A549 (cell line): ENCODE measurements around the gene RAPH1. TPM values are rescaled to one million over a fixed set of nuclear protein-coding genes. Genes with fewer than 3 reads are reported as not detected.

ENCODE experiments used
- ATAC-seq, 2 experiments: fragments of 200-7000 bp in 1 of 2; fragments of >200 bp in 1 of 2; cut with Nextera tagmentation in 1 of 2; cut with Tn5 transposase in 1 of 2; 3 replicates each; pipeline versions ENCODE4 v1.8.0 to v1.9.1; 2018 to 2020; ENCODE audit warnings: mild to moderate bottlenecking in 1 of 2, moderate library complexity in 1 of 2
- CTCF ChIA-PET: fragments of 300-600 bp; sonication (Branson Sonifier 250); formaldehyde crosslinking; extraction: SDS; loops from one replicate; lab custom pipeline; 2021; ENCODE audit warnings: antibody characterized with exemption, inconsistent platforms; lab: Yijun Ruan, JAX
- POLR2A ChIA-PET: fragments of 350-600 bp; formaldehyde crosslinking; extraction: SDS; loops from one replicate; lab custom pipeline; 2021; ENCODE audit warnings: antibody characterized with exemption, inconsistent platforms; lab: Yijun Ruan, JAX
- DNase-seq, 2 experiments: peaks; one replicate each; pipeline versions ENCODE4 v3.0.0 to v3.0.0-alpha.2; 2011 to 2016; ENCODE audit warnings: low read depth in 1 of 2, low spot score in 1 of 2
- FAIRE-seq: peaks from 2 replicates; lab custom pipeline; 2011; peaks lifted over from hg19 to GRCh38; lab: Jason Lieb, UNC
- H3K27ac ChIP-seq, 2 experiments: fragments of >200 bp; sonication (Bioruptor Twin); formaldehyde crosslinking; 3 replicates each; pipeline ENCODE4 v1.5.1; 2016 to 2017
- H3K4me1 ChIP-seq: fragments of >200 bp; sonication (Bioruptor Twin); formaldehyde crosslinking; 3 replicates; pipeline ENCODE4 v1.6.1; 2016
- H3K4me2 ChIP-seq: fragments of >200 bp; sonication (Bioruptor Twin); formaldehyde crosslinking; 3 replicates; pipeline ENCODE4 v1.6.1; 2016
- H3K4me3 ChIP-seq: fragments of >200 bp; sonication (Bioruptor Twin); formaldehyde crosslinking; 3 replicates; pipeline ENCODE4 v1.5.1; 2016
- H3K9me3 ChIP-seq: fragments of >200 bp; sonication (Bioruptor Twin); formaldehyde crosslinking; 3 replicates; pipeline ENCODE4 v1.6.1; 2016
- CBX8 ChIP-seq: fragments of 200-600 bp; sonication (generic); IDR thresholded peaks from 2 replicates; pipeline ENCODE4 v1.6.1; 2016
- CEBPB ChIP-seq, 2 experiments: fragments of >200 bp in 1 of 2; sonication (Bioruptor Twin) in 1 of 2; formaldehyde crosslinking in 1 of 2; IDR thresholded peaks; 2 replicates each; pipeline ENCODE4 v1.6.1; 2012 to 2016
- EHMT2 ChIP-seq: fragments of 200-600 bp; sonication (generic); IDR thresholded peaks from 2 replicates; pipeline ENCODE4 v1.6.1; 2016; ENCODE audit warnings: antibody characterized with exemption, low read depth, mild to moderate bottlenecking, moderate library complexity
- EP300 ChIP-seq, 2 experiments: fragments of >200 bp; sonication (Bioruptor Twin); formaldehyde crosslinking; IDR thresholded peaks; 2 replicates in 1 of 2; 3 replicates in 1 of 2; pipeline ENCODE4 v1.6.1; 2016 to 2017
- FOSL2 ChIP-seq, 2 experiments: fragments of 450-650 bp in 1 of 2; fragments of >200 bp in 1 of 2; sonication (Bioruptor Twin) in 1 of 2; formaldehyde crosslinking; IDR thresholded peaks; 2 replicates each; pipeline versions ENCODE4 v1.5.0 to v1.6.1; 2016 to 2020; ENCODE audit warnings: mild to moderate bottlenecking in 1 of 2, moderate library complexity in 1 of 2
- FOXS1 ChIP-seq: fragments of 250-450 bp; sonication (Bioruptor Pico); IDR thresholded peaks from 2 replicates; pipeline ENCODE4 v1.5.0; 2020; ENCODE audit warnings: mild to moderate bottlenecking, moderate library complexity
- HES2 ChIP-seq: fragments of >200 bp; sonication (Bioruptor Twin); formaldehyde crosslinking; IDR thresholded peaks from 2 replicates; pipeline ENCODE4 v1.6.1; 2016
- HOXA7 ChIP-seq: fragments of 250-450 bp; sonication (Bioruptor Pico); IDR thresholded peaks from 2 replicates; pipeline ENCODE4 v1.5.0; 2020; ENCODE audit warnings: mild to moderate bottlenecking, moderate library complexity
- HOXB5 ChIP-seq: fragments of 250-450 bp; sonication (Bioruptor Pico); IDR thresholded peaks from 2 replicates; pipeline ENCODE4 v1.5.0; 2020; ENCODE audit warnings: mild to moderate bottlenecking, moderate library complexity
- JUNB ChIP-seq: fragments of >200 bp; sonication (Bioruptor Twin); formaldehyde crosslinking; IDR thresholded peaks from 2 replicates; pipeline ENCODE4 v1.6.1; 2016
- KDM1A ChIP-seq: fragments of 200-600 bp; sonication (generic); IDR thresholded peaks from 2 replicates; pipeline ENCODE4 v1.6.1; 2016; ENCODE audit warnings: low read depth, mild to moderate bottlenecking
- KDM5A ChIP-seq: fragments of 200-600 bp; sonication (generic); IDR thresholded peaks from 2 replicates; pipeline ENCODE4 v1.6.1; 2016; ENCODE audit warnings: antibody characterized with exemption, mild to moderate bottlenecking
- MAFK ChIP-seq: fragments of 450-650 bp; IDR thresholded peaks from 2 replicates; pipeline ENCODE4 v1.6.1; 2014; ENCODE audit not compliant: partially characterized antibody
- MAX ChIP-seq: IDR thresholded peaks from 2 replicates; pipeline ENCODE4 v1.6.1; 2012
- MAZ ChIP-seq: fragments of 150-350 bp; IDR thresholded peaks from 2 replicates; pipeline ENCODE4 v1.6.1; 2014; ENCODE audit warnings: antibody characterized with exemption, low read depth, low read length, borderline replicate concordance
- MYC ChIP-seq: IDR thresholded peaks from 2 replicates; pipeline ENCODE4 v1.6.1; 2012; ENCODE audit warnings: mild to moderate bottlenecking, inconsistent platforms, low read length, improper control_type of control experiment, borderline replicate concordance
- PHF8 ChIP-seq: fragments of 200-600 bp; sonication (generic); IDR thresholded peaks from 2 replicates; pipeline ENCODE4 v1.6.1; 2016; ENCODE audit warnings: low read depth, mild to moderate bottlenecking, antibody characterized with exemption, moderate library complexity, borderline replicate concordance
- POLR2AphosphoS2 ChIP-seq: conservative IDR thresholded peaks from 2 replicates; pipeline ENCODE4 v1.6.1; 2012; ENCODE audit warnings: low read length, improper control_type of control experiment, inconsistent platforms
- RAD21 ChIP-seq, 2 experiments: fragments of >200 bp in 1 of 2; sonication (Bioruptor Twin) in 1 of 2; formaldehyde crosslinking in 1 of 2; IDR thresholded peaks in 1 of 2; conservative IDR thresholded peaks in 1 of 2; 2 replicates in 1 of 2; 3 replicates in 1 of 2; pipeline ENCODE4 v1.6.1; 2012 to 2018; ENCODE audit warnings: inconsistent platforms in 1 of 2
- RCOR1 ChIP-seq: fragments of 150-350 bp; IDR thresholded peaks from 2 replicates; pipeline ENCODE4 v1.6.1; 2014; ENCODE audit warnings: antibody characterized with exemption, low read length, low read depth
- REST ChIP-seq: fragments of 200-600 bp; sonication (generic); IDR thresholded peaks from 2 replicates; pipeline ENCODE4 v1.6.1; 2016; ENCODE audit warnings: antibody characterized with exemption, mild to moderate bottlenecking, moderate library complexity
- RFX5 ChIP-seq: fragments of 450-650 bp; IDR thresholded peaks from 2 replicates; pipeline ENCODE4 v1.7.1; 2014; ENCODE audit warnings: antibody characterized with exemption, mild to moderate bottlenecking, moderate library complexity
- SREBF2 ChIP-seq: fragments of 450-650 bp; IDR thresholded peaks from 2 replicates; pipeline ENCODE4 v1.6.1; 2014; ENCODE audit warnings: mild to moderate bottlenecking, moderate library complexity
- WGBS: methylation state at CpG from one replicate; pipeline ENCODE4 v1.1.6; 2017; ENCODE audit errors: missing lambda C conversion rate; 5-methylcytosine and 5-hydroxymethylcytosine counted together
- polyA plus RNA-seq, 4 experiments: library from polyadenylated mRNA; depleted of rRNA in 3 of 4; stranded (reverse); fragments of >200 nt; fragmentation: RNase III in 1 of 4; extraction: RNeasy Plus Mini Kit Qiagen cat#74134 plus additional on column Dnase treatment in 1 of 4; gene quantifications; 2 replicates in 3 of 4; 3 replicates in 1 of 4; pipeline ENCODE4 v1.2.3, GENCODE V29; 2011 to 2017
- TF ChIP-seq, protein P1 (sequence below): fragments of 450-650 bp; IDR thresholded peaks from 2 replicates; pipeline ENCODE4 v1.6.1; 2014; ENCODE audit warnings: antibody characterized with exemption

RAPH1 gene
- polyA plus RNA-seq, 2 of the 4 experiments (the other 2 are of a cell fraction): 6.3 to 7.3 TPM

DNA sequence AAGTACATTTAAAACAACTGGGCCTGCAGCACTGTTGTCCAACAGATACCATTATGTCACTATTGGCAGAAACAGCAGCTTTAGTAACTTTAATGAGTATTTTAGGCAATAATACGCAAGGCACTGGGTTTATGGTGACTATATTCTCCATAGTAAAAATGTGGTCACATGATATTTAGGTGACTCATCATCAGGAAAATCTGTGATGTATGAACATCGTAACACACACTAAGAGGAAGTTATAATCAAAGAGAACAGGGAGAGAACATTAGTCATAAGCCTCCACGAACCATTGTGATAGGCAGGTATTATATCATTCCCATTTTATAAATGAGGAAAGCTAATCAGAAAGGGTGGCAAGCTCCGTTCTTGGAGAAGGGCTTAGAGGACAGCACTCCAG is 36.9 kb downstream of the RAPH1 start:
- ATAC-seq: peak; percentile 90 to 94
- peak; percentile 7 for FAIRE-seq
- peak overlapping the region; percentile 69 for H3K4me2 ChIP-seq
- H3K4me3 ChIP-seq: no peak overlapping the region
- ChIA-PET POLR2A (interaction anchor here (0.6 kb wide), 1 partner anchor 36 kb away, joined by 3 read pairs; no protein-coding TSS in a partner anchor), CTCF (interaction anchor here (1.0 kb wide), 1 partner anchor 26 kb away, joined by 3 read pairs; no protein-coding TSS in a partner anchor)
- peak overlapping the region; percentile 51 to 63; a peak in 4 of 6 replicates for H3K27ac ChIP-seq
- WGBS: 22% methylated on average over 4 of the region's 4 CpGs
- H3K4me1 ChIP-seq: peaks cover 21% of the 10 kb centered on the region
- H3K9me3 ChIP-seq: no peaks in the 10 kb centered on the region
- DNase-seq: peak; percentile 47 to 74
- TF ChIP-seq MAFK (peak; percentile 21), FOSL2 (IDR thresholded peaks at IDR 0.05) (peak; percentile 57), FOSL2 (CRISPR knock-in tag; IDR thresholded peaks at IDR 0.05) (peak; percentile 98), MAZ (no peak), CEBPB (IDR thresholded peaks at IDR 0.05) (no peak), EHMT2 (no peak), JUNB (peak; percentile 28; the same call in 1 of the 2 replicates)
- TF ChIP-seq, protein P1, sequence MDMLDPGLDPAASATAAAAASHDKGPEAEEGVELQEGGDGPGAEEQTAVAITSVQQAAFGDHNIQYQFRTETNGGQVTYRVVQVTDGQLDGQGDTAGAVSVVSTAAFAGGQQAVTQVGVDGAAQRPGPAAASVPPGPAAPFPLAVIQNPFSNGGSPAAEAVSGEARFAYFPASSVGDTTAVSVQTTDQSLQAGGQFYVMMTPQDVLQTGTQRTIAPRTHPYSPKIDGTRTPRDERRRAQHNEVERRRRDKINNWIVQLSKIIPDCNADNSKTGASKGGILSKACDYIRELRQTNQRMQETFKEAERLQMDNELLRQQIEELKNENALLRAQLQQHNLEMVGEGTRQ: peak; percentile 65
- TF ChIP-seq, all 56 proteins: peak for 4

DNA sequence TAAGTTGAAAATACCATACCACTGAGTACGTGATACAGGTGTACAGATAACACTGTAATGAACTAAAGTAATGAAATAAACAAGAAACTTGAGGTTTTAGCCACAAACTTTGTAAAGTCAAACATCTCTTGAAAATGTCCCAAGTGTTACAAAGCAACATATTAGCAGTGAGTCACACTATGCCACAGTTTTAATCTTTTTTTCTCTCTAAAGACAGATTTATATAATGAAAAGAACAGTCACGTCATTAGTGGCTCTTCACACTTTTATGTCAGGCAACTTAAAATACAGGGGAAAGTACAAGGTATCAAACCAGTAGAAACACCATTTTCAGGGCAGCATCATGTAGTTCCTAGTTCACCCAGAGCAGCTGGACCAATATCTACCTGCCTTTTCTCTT is 42.1 kb downstream of the RAPH1 start:
- no peak for TF ChIP-seq HOXB5 (CRISPR knock-in tag)
- TF ChIP-seq REST: no peak
- no peak for TF ChIP-seq MYC
- no peak for TF ChIP-seq RCOR1
- no peak for TF ChIP-seq KDM1A
- no peak for TF ChIP-seq PHF8
- peak overlapping the region; percentile 47 for H3K4me2 ChIP-seq
- H3K4me1 ChIP-seq: peaks cover 22% of the 10 kb centered on the region
- H3K27ac ChIP-seq: no peak overlapping the region
- ChIA-PET POLR2A (no interaction called here), CTCF (interaction anchor here (1.1 kb wide), 1 partner anchor 159 kb away, joined by 4 read pairs; no protein-coding TSS in a partner anchor)
- no peak overlapping the region for H3K4me3 ChIP-seq
- ATAC-seq (no peak), DNase-seq (no peak), FAIRE-seq (no peak)
- WGBS: 85% methylated on average over 2 of the region's 2 CpGs
- H3K9me3 ChIP-seq: no peaks in the 10 kb centered on the region

GRCh38 chr2:203490391-203490790 is 44.7 kb downstream of the RAPH1 start:
- WGBS: 72% methylated on average over 3 of the region's 3 CpGs
- CTCF ChIA-PET: interaction anchor here (1.3 kb wide), 1 partner anchor 161 kb away, joined by 6 read pairs; no protein-coding TSS in a partner anchor
- FAIRE-seq: no peak
- TF ChIP-seq MAX (no peak), RFX5 (no peak), KDM5A (no peak), RAD21 (conservative IDR thresholded peaks at IDR 0.05 in 1 of 2, IDR thresholded peaks at IDR 0.05 in 1 of 2) (no peak), POLR2AphosphoS2 (no peak), SREBF2 (no peak), HOXB5 (CRISPR knock-in tag) (no peak), HES2 (no peak), REST (no peak), HOXA7 (CRISPR knock-in tag) (no peak), FOXS1 (CRISPR knock-in tag) (no peak), FOSL2 (IDR thresholded peaks at IDR 0.05) (no peak), FOSL2 (CRISPR knock-in tag; IDR thresholded peaks at IDR 0.05) (no peak), EP300 (IDR thresholded peaks at IDR 0.05) (no peak), CBX8 (no peak)
- TF ChIP-seq, protein P1: no peak

More at GRCh38 chr2:203490391-203490790, 44.7 kb downstream of the RAPH1 start:
- Histone ChIP-seq H3K4me2 (no peak overlapping the region), H3K9me3 (no peaks in the 10 kb centered on the region), H3K27ac (no peak overlapping the region), H3K4me3 (no peak overlapping the region), H3K4me1 (peaks cover 20% of the 10 kb centered on the region)
- DNase-seq (no peak), ATAC-seq (no peak)
- POLR2A ChIA-PET: no interaction called here
